GM18511 (cell line): ENCODE measurements around the gene TOX2.

ENCODE experiments used
- ATAC-seq: cut with Tn5 transposase; IDR thresholded peaks from one replicate; pipeline ENCODE4 v1.9.1; 2021; ENCODE audit warnings: mild to moderate bottlenecking, moderate library complexity; ENCODE audit not compliant: unreplicated experiment

TOX2 gene

GRCh38 chr20:44117296-44118184 is 202.9 kb downstream of the TOX2 start:
- no peak for ATAC-seq

- no peak for ATAC-seq
Observed at GRCh38 chr20:44118185-44119033, 203.8 kb downstream of the TOX2 start.
